GM12874 (cell line): ENCODE measurements around the gene PTPRR.

Source experiments
- CTCF ChIP-seq: IDR thresholded peaks from 2 replicates; pipeline ENCODE4 v1.5.1; 2011; ENCODE audit warnings: low read depth, mild to moderate bottlenecking, control low read depth, low read length, moderate library complexity; ENCODE audit not compliant: insufficient read depth

PTPRR gene

GRCh38 chr12:70840656-70841350 lies 79.7 kb downstream of the PTPRR start:
- no peak for TF ChIP-seq CTCF

- TF ChIP-seq CTCF: no peak
Observed at GRCh38 chr12:70839544-70839943, 81.0 kb downstream of the PTPRR start.

GRCh38 chr12:70838127-70838526 lies 82.4 kb downstream of the PTPRR start:
- TF ChIP-seq CTCF: no peak

- no peak for TF ChIP-seq CTCF
Observed at GRCh38 chr12:70837026-70837425, 83.5 kb downstream of the PTPRR start.

GRCh38 chr12:70835948-70836347 lies 84.6 kb downstream of the PTPRR start:
- no peak for TF ChIP-seq CTCF

GRCh38 chr12:70831543-70831942 lies 89.0 kb downstream of the PTPRR start:
- no peak for TF ChIP-seq CTCF

GRCh38 chr12:70830221-70831061 lies 90.1 kb downstream of the PTPRR start:
- TF ChIP-seq CTCF: no peak
